ENCODE results near the gene URB1.
"Not testable (repeated sequence)": the region's sequence is repeated elsewhere in the genome, so short reads cannot be mapped to it uniquely, and the experiment has no call there.

Gene URB1

GRCh38 chr21:32317726-32318125 is 75.1 kb downstream of the URB1 start:
- no peak for DNase-seq

GRCh38 chr21:32316361-32317215 is 76.2 kb downstream of the URB1 start:
- peak; percentile 4 for DNase-seq

GRCh38 chr21:32315511-32316281 is 77.1 kb downstream of the URB1 start:
- no peak for DNase-seq

- DNase-seq: peak; percentile 7
Observed at GRCh38 chr21:32314806-32315205, 78.0 kb downstream of the URB1 start.

- peak; percentile 8 for DNase-seq
Observed at GRCh38 chr21:32312976-32313375, 79.8 kb downstream of the URB1 start.

GRCh38 chr21:32312326-32312725 is 80.5 kb downstream of the URB1 start:
- DNase-seq: no peak

- DNase-seq: no peak
Observed at GRCh38 chr21:32311621-32312020, 81.2 kb downstream of the URB1 start.

- not testable (repeated sequence) for DNase-seq
Observed at GRCh38 chr21:32310976-32311375, 81.8 kb downstream of the URB1 start.

- DNase-seq: no peak
Observed at GRCh38 chr21:32309906-32310460, 82.8 kb downstream of the URB1 start.

- no peak for DNase-seq
Observed at GRCh38 chr21:32308696-32309095, 84.1 kb downstream of the URB1 start.

- DNase-seq: no peak
Observed at GRCh38 chr21:32307706-32308105, 85.1 kb downstream of the URB1 start.

GRCh38 chr21:32306021-32306780 is 86.6 kb downstream of the URB1 start:
- DNase-seq: peak; percentile 44

- no peak for DNase-seq
Observed at GRCh38 chr21:32304998-32305397, 87.8 kb downstream of the URB1 start.

- DNase-seq: no peak
Observed at GRCh38 chr21:32303385-32303784, 89.4 kb downstream of the URB1 start.

GRCh38 chr21:32302560-32302959 is 90.3 kb downstream of the URB1 start:
- no peak for DNase-seq

- no peak for DNase-seq
Observed at GRCh38 chr21:32301596-32301995, 91.2 kb downstream of the URB1 start.

GRCh38 chr21:32300117-32300681 is 92.6 kb downstream of the URB1 start:
- DNase-seq: no peak

GRCh38 chr21:32299695-32300094 is 93.1 kb downstream of the URB1 start:
- DNase-seq: no peak

GRCh38 chr21:32298658-32299081 is 94.1 kb downstream of the URB1 start, which contains the start of gene MRAP:
Gene MRAP (plus strand): TSS chr21:32298855. CDS start chr21:32298972, 117 bp downstream.
- DNase-seq: no peak

GRCh38 chr21:32298148-32298559 is 94.7 kb downstream of the URB1 start:
- no peak for DNase-seq

GRCh38 chr21:32297449-32297848 is 95.4 kb downstream of the URB1 start:
- DNase-seq: no peak

- DNase-seq: no peak
Observed at GRCh38 chr21:32285476-32285875, 107.3 kb downstream of the URB1 start.

All from femur (tissue), 1 donor.